ENCODE measurements around the gene HPS1. TPM values are rescaled to one million over a fixed set of nuclear protein-coding genes. Genes with fewer than 3 reads are reported as not detected.
A peak's percentile ranks its signal among the peaks of the same experiment; 100 is the strongest.

The HPS1 gene
- total RNA-seq, 1 donor from 2014 or later = 30.6 TPM

GRCh38 chr10:98368644-98369043, 78.1 kb downstream of the HPS1 start:
- peaks cover 13% of the 10 kb centered on the region for H3K4me1 Mint-ChIP-seq (ENCODE audit: unreplicated experiment)
- peaks cover 1% of the 10 kb centered on the region for H3K27me3 Mint-ChIP-seq (ENCODE audit: unreplicated experiment)
- peak overlapping the region; percentile 56 for H3K4me3 Mint-ChIP-seq (ENCODE audit: unreplicated experiment)
- TF ChIP-seq CTCF (IDR thresholded peaks at IDR 0.05; ENCODE audit: unreplicated experiment) = no peak
- peaks cover 5% of the 10 kb centered on the region for H3K36me3 Mint-ChIP-seq (ENCODE audit: low read depth, unreplicated experiment)
- H3K9me3 Mint-ChIP-seq (ENCODE audit: unreplicated experiment) = no peaks in the 10 kb centered on the region
- no peak overlapping the region for H3K27ac Mint-ChIP-seq (ENCODE audit: unreplicated experiment)
- no peak for DNase-seq (ENCODE audit: low spot score)

DNA sequence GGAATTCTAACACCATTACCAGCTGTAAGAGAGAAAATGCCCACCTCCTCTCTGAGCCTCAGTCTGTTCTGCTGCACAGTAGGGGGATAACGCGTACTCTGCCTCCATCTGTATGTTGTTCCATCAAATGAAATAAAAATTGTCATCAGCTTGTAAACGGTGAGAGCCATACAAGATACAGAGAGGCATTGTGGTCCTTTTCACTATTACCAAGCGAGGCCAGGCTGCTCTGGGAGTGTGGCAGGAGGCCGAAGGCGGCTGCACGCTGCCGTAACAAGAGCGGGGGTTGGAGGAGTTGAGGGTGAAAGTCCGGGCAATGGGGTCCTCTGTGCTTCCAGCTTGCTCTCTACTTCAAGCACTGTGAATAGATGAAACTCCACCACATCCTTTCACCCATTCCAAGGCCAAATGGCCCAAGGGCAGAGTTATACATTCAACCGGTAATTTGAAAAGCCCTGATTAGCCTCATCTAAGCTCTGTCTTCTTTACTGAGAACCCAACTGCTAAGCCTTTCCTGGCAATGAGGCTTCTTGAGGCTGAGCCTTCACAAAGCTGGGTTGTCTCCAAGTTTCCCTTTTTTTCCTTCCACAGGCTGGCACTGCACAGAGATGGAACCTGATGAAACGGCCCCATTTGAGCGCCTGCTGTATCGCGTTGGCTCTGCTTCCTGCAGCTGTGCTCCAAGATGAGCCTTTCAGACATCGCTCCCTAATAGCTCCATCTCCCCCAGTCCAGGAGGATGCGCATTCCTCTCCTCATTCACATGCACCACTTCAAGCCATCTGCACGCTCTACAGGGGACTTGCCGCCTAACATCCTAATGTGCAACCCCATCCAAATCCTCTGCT, 78.9 kb downstream of the HPS1 start:
- no peaks in the 10 kb centered on the region for H3K9me3 Mint-ChIP-seq (ENCODE audit: unreplicated experiment)
- H3K36me3 Mint-ChIP-seq (ENCODE audit: low read depth, unreplicated experiment) = peaks cover 5% of the 10 kb centered on the region
- H3K4me3 Mint-ChIP-seq (ENCODE audit: unreplicated experiment) = peak overlapping the region; percentile 56
- peaks cover 1% of the 10 kb centered on the region for H3K27me3 Mint-ChIP-seq (ENCODE audit: unreplicated experiment)
- no peak for DNase-seq (ENCODE audit: low spot score)
- peaks cover 17% of the 10 kb centered on the region for H3K4me1 Mint-ChIP-seq (ENCODE audit: unreplicated experiment)
- TF ChIP-seq CTCF (IDR thresholded peaks at IDR 0.05; ENCODE audit: unreplicated experiment) = no peak
- no peak overlapping the region for H3K27ac Mint-ChIP-seq (ENCODE audit: unreplicated experiment)

Small RNA genes within 50 kb of the gene (microRNA-seq; reads per million reads assigned to microRNA genes)
- gene MIR1287 (ENCODE audit: unreplicated experiment) (48.1 reads per million, percentile 77 among the genes with 10 or more reads in this experiment), gene MIR4685 (ENCODE audit: unreplicated experiment) (4.1 reads per million, percentile 45 among the genes with 10 or more reads in this experiment)

Other genes with a start within 250 kb of the HPS1 start
- gene LOXL4, start 178.7 kb downstream of the HPS1 start, total RNA-seq (ENCODE audit: unreplicated experiment) = 1.8 TPM
- gene PYROXD2, start 31.8 kb downstream of the HPS1 start, total RNA-seq (ENCODE audit: unreplicated experiment) = 5.8 TPM